Spleen (tissue), 11 donors: ENCODE data around the gene SC5D. TPM values are rescaled to one million over a fixed set of nuclear protein-coding genes. Genes with fewer than 3 reads are reported as not detected.

Source experiments
- DNase-seq: peaks from one replicate; pipeline ENCODE4 v3.0.0-alpha.2; 2020
- H3K27ac ChIP-seq, 8 donors: fragments of 200-600 bp; sonication (generic) in 7 of 8; 1 replicate in 4 of 8; 2 replicates in 4 of 8; pipeline versions ENCODE4 v1.5.0 to v1.8.0; 2016 to 2021; ENCODE audit warnings: inconsistent platforms in 4 of 8, mild to moderate bottlenecking in 4 of 8, moderate library complexity in 1 of 8
- H3K27me3 ChIP-seq, 7 donors: fragments of 200-600 bp; sonication (generic) in 6 of 7; replicated peaks in 1 of 7; 1 replicate in 4 of 7; 2 replicates in 3 of 7; pipeline versions ENCODE4 v1.5.0 to v1.8.0; 2016 to 2021; ENCODE audit warnings: inconsistent platforms in 3 of 7, mild to moderate bottlenecking in 1 of 7
- H3K36me3 ChIP-seq, 6 donors: fragments of 200-600 bp; sonication (generic) in 5 of 6; 1 replicate in 4 of 6; 2 replicates in 2 of 6; pipeline versions ENCODE4 v1.5.0 to v1.8.0; 2016 to 2021; ENCODE audit warnings: inconsistent platforms in 2 of 6
- H3K4me1 ChIP-seq, 6 donors: fragments of 200-600 bp; sonication (generic) in 5 of 6; 1 replicate in 3 of 6; 2 replicates in 3 of 6; pipeline versions ENCODE4 v1.5.0 to v1.8.0; 2016 to 2021; ENCODE audit warnings: inconsistent platforms in 3 of 6
- H3K4me3 ChIP-seq, 8 donors: fragments of 200-600 bp; sonication (generic) in 7 of 8; 1 replicate in 4 of 8; 2 replicates in 4 of 8; pipeline versions ENCODE4 v1.5.0 to v1.8.0; 2016 to 2021; ENCODE audit warnings: inconsistent platforms in 4 of 8, mild to moderate bottlenecking in 4 of 8, moderate library complexity in 2 of 8
- H3K9me3 ChIP-seq, 8 donors: fragments of 200-600 bp; sonication (generic) in 7 of 8; 1 replicate in 4 of 8; 2 replicates in 4 of 8; pipeline versions ENCODE4 v1.5.0 to v1.8.0; 2016 to 2021; ENCODE audit warnings: inconsistent platforms in 4 of 8
- POLR2A ChIP-seq, 3 donors: fragments of 450-650 bp; IDR thresholded peaks; one replicate each; pipeline ENCODE4 v1.5.1; 2017; ENCODE audit warnings: antibody characterized with exemption in 3 of 3, mild to moderate bottlenecking in 1 of 3
- POLR2AphosphoS5 ChIP-seq, 3 donors: sonication (generic); formaldehyde crosslinking; IDR thresholded peaks; one replicate each; pipeline ENCODE4 v1.5.1; 2017; ENCODE audit warnings: antibody characterized with exemption in 3 of 3
- WGBS, 5 donors: extraction: QIAGEN DNeasy Blood & Tissue Kit in 3 of 5; methylation state at CpG; one replicate each; pipeline versions ENCODE4 v1.1.5 to v1.1.7; 2013 to 2018; 5-methylcytosine and 5-hydroxymethylcytosine counted together
- intact Hi-C: fragments of 100-400 bp; cut with DNase I; formaldehyde crosslinking; loops from one replicate; pipeline ENCODE4 v1.15.0; 2023; ENCODE audit warnings: low total_unique reads
- polyA plus RNA-seq, 3 donors: library from polyadenylated mRNA; stranded (reverse); fragments of 200-250 nt; gene quantifications; one replicate each; pipeline ENCODE4 v1.2.1, GENCODE V29; 2013
- total RNA-seq, 7 donors: library from RNA; depleted of rRNA in 3 of 7; stranded (reverse); fragments of >200 nt in 3 of 7; fragmentation: NEBNext Ultra II Directional in 4 of 7; extraction: Animal tissue kit (Norgen Biotek cat#: 25700) in 4 of 7; gene quantifications; one replicate each; pipeline versions ENCODE4 v1.1.0 to v1.2.1, GENCODE V29; 2016 to 2021
- TF ChIP-seq, protein P1 (sequence below), 11 experiments: fragments of 200-600 bp in 7 of 11; fragments of 450-650 bp in 4 of 11; sonication (generic) in 4 of 11; IDR thresholded peaks in 8 of 11; conservative IDR thresholded peaks in 3 of 11; 1 replicate in 7 of 11; 2 replicates in 4 of 11; pipeline versions ENCODE4 v1.4.0 to v1.8.0; 2016 to 2021; ENCODE audit warnings: antibody characterized with exemption in 11 of 11, inconsistent platforms in 4 of 11, mild to moderate bottlenecking in 1 of 11
- donor health status: healthy with polysubstance abuse.
- donor health status: DM: no; HTN: no; CAD: no; lungs with moderate emphysema.
- donor health status: DM: no; HTN: no; CAD: no.
- donor health status: Bipolar disorder and iron deficiency.
- donor health status: healthy.
- donor health status: DM: no; HTN: no; CAD: no.
- donor health status: DM: yes; HTN: yes; CAD: no.

The SC5D gene
- total and polyA plus RNA-seq, 10 donors, result 4.8 to 25.5 (median 17.4) TPM

DNA sequence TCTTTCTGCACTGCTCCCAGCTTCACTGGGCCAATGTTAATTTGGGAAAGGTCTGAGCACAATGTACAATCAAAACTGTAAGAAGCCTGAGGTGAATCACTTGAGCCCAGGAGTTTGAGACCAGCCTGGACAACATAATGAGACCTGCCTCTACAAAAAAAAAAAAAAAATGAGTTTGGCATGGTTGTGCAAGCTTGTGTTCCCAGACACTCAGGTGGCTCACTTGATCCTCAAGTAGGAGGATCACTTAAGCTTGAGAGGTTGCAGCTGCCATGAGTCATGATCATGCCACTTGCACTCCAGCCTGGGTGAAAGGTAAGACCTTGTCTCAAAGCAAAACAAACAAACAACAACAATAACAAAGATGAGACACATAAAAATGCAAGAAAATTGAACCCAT is 38.6 kb upstream of the SC5D start:
- intact Hi-C loops, result no loop called here
- Histone ChIP-seq H3K36me3 (no peaks in the 10 kb centered on the region), H3K4me1 (no peaks in the 10 kb centered on the region), H3K9me3 (peaks cover 0 to 12% (median 0%) of the 10 kb centered on the region in 8 donors), H3K4me3 (no peak overlapping the region), H3K27ac (no peak overlapping the region), H3K27me3 (no peaks in the 10 kb centered on the region)
- DNase-seq, result no peak
- no peak for TF ChIP-seq POLR2A (IDR thresholded peaks at IDR 0.05)
- TF ChIP-seq, protein P1, sequence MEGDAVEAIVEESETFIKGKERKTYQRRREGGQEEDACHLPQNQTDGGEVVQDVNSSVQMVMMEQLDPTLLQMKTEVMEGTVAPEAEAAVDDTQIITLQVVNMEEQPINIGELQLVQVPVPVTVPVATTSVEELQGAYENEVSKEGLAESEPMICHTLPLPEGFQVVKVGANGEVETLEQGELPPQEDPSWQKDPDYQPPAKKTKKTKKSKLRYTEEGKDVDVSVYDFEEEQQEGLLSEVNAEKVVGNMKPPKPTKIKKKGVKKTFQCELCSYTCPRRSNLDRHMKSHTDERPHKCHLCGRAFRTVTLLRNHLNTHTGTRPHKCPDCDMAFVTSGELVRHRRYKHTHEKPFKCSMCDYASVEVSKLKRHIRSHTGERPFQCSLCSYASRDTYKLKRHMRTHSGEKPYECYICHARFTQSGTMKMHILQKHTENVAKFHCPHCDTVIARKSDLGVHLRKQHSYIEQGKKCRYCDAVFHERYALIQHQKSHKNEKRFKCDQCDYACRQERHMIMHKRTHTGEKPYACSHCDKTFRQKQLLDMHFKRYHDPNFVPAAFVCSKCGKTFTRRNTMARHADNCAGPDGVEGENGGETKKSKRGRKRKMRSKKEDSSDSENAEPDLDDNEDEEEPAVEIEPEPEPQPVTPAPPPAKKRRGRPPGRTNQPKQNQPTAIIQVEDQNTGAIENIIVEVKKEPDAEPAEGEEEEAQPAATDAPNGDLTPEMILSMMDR (IDR thresholded peaks at IDR 0.05 in 8 of 11, conservative IDR thresholded peaks at IDR 0.05 in 3 of 11), result no peak
- TF ChIP-seq POLR2AphosphoS5 (IDR thresholded peaks at IDR 0.05), result no peak

DNA sequence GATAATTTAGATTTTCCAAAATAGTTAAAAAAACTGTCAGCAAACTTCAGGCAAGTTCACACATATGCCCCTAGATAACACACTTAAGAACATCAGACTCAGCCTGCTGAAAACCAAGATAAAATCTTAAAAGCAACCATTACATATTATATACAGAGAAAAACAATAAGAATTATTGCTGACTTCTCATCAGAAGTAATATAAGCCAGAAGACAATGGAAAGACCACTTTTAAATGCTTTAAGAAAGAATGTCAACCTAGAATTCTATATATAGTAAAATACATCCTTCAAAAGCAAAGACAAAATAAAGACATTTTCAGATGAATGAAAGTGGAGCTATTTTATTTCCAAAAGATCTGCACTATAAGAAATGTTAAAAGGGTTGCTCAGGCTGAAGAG is 37.8 kb upstream of the SC5D start:
- Histone ChIP-seq H3K27ac (no peak overlapping the region), H3K4me1 (no peaks in the 10 kb centered on the region), H3K4me3 (no peak overlapping the region), H3K27me3 (no peaks in the 10 kb centered on the region), H3K36me3 (no peaks in the 10 kb centered on the region), H3K9me3 (peaks cover 0 to 12% (median 0%) of the 10 kb centered on the region in 8 donors)
- TF ChIP-seq POLR2A (IDR thresholded peaks at IDR 0.05), result no peak
- TF ChIP-seq, protein P1 (IDR thresholded peaks at IDR 0.05 in 8 of 11, conservative IDR thresholded peaks at IDR 0.05 in 3 of 11), result no peak
- TF ChIP-seq POLR2AphosphoS5 (IDR thresholded peaks at IDR 0.05), result no peak
- intact Hi-C loops, result no loop called here
- DNase-seq, result no peak

- H3K27me3 ChIP-seq, result no peaks in the 10 kb centered on the region
- H3K4me3 ChIP-seq, result no peak overlapping the region
- no peak overlapping the region for H3K27ac ChIP-seq
- H3K36me3 ChIP-seq, result no peaks in the 10 kb centered on the region
- H3K9me3 ChIP-seq, result peaks cover 0 to 12% (median 0%) of the 10 kb centered on the region in 8 donors
- WGBS, 5 donors, result 89 to 93% (median 92%) methylated on average over 2 of the region's 2 CpGs
- intact Hi-C loops, result no loop called here
- H3K4me1 ChIP-seq, result no peaks in the 10 kb centered on the region
- DNase-seq, result no peak
- TF ChIP-seq, protein P1 (IDR thresholded peaks at IDR 0.05 in 8 of 11, conservative IDR thresholded peaks at IDR 0.05 in 3 of 11), result no peak
- TF ChIP-seq POLR2A (IDR thresholded peaks at IDR 0.05) (no peak), POLR2AphosphoS5 (IDR thresholded peaks at IDR 0.05) (no peak)
Measured at GRCh38 chr11:121255473-121256125, 37.0 kb upstream of the SC5D start.

GRCh38 chr11:121257289-121257688 is 35.3 kb upstream of the SC5D start:
- no peak for DNase-seq
- Histone ChIP-seq H3K36me3 (no peaks in the 10 kb centered on the region), H3K4me3 (no peak overlapping the region), H3K27ac (no peak overlapping the region), H3K9me3 (peaks cover 0 to 12% (median 3%) of the 10 kb centered on the region in 8 donors), H3K27me3 (no peaks in the 10 kb centered on the region), H3K4me1 (no peaks in the 10 kb centered on the region)
- intact Hi-C loops, result no loop called here
- TF ChIP-seq, protein P1 (IDR thresholded peaks at IDR 0.05 in 8 of 11, conservative IDR thresholded peaks at IDR 0.05 in 3 of 11), result no peak
